H1 (cell line): ENCODE results near the gene OGFOD2. TPM values are rescaled to one million over a fixed set of nuclear protein-coding genes. Genes with fewer than 3 reads are reported as not detected.

Source experiments
- CTCF ChIA-PET: fragments of 300-600 bp; sonication (Branson Sonifier 250); formaldehyde crosslinking; loops from one replicate; lab custom pipeline; 2021; ENCODE audit not compliant: partially characterized antibody; lab: Charles Lee
- POLR2A ChIA-PET: fragments of 300-600 bp; sonication (Branson Sonifier 250); formaldehyde crosslinking; loops from one replicate; lab custom pipeline; 2021; ENCODE audit warnings: inconsistent platforms; ENCODE audit not compliant: partially characterized antibody; lab: Charles Lee
- DNase-seq, 2 experiments: peaks; one replicate each; pipeline versions ENCODE4 v3.0.0 to v3.0.0-alpha.2; 2010 to 2022; ENCODE audit warnings: low spot score in 2 of 2, low read depth in 1 of 2, mixed read lengths in 1 of 2
- FAIRE-seq: peaks from 2 replicates; lab custom pipeline; 2011; peaks lifted over from hg19 to GRCh38; lab: Jason Lieb, UNC
- H2AFZ ChIP-seq: 2 replicates; pipeline ENCODE4 v1.8.1; 2012; ENCODE audit warnings: low read length, inconsistent platforms
- H2AK5ac ChIP-seq: 2 replicates; pipeline ENCODE4 v1.6.1; 2013; ENCODE audit warnings: low read depth, low read length
- H2BK120ac ChIP-seq: replicated peaks from 2 replicates; pipeline ENCODE3; 2013; ENCODE audit warnings: low read depth, low read length, inconsistent platforms
- H2BK12ac ChIP-seq: 2 replicates; pipeline ENCODE4 v1.6.1; 2013; ENCODE audit warnings: low read depth, low read length
- H2BK15ac ChIP-seq: 2 replicates; pipeline ENCODE4 v1.6.1; 2013; ENCODE audit warnings: low read length
- H2BK20ac ChIP-seq: 2 replicates; pipeline ENCODE4 v1.6.1; 2013; ENCODE audit warnings: low read length
- H2BK5ac ChIP-seq: 2 replicates; pipeline ENCODE4 v1.6.1; 2013; ENCODE audit warnings: low read depth, low read length
- H3K14ac ChIP-seq: 2 replicates; pipeline ENCODE4 v1.6.1; 2013; ENCODE audit warnings: inconsistent platforms; ENCODE audit not compliant: insufficient read length
- H3K18ac ChIP-seq: 2 replicates; pipeline ENCODE4 v1.6.1; 2013; ENCODE audit warnings: low read length; ENCODE audit errors: extremely low read depth
- H3K23ac ChIP-seq: 2 replicates; pipeline ENCODE4 v1.6.1; 2013; ENCODE audit warnings: inconsistent platforms; ENCODE audit not compliant: insufficient read length
- H3K23me2 ChIP-seq: 2 replicates; pipeline ENCODE4 v1.6.1; 2013; ENCODE audit warnings: low read depth, low read length
- H3K27ac ChIP-seq: 2 replicates; pipeline ENCODE4 v1.6.1; 2011; ENCODE audit warnings: low read depth, low read length, inconsistent platforms
- H3K27me3 ChIP-seq, 4 experiments: replicated peaks in 1 of 4; 1 replicate in 1 of 4; 2 replicates in 3 of 4; pipeline versions ENCODE4 v1.6.1 to v1.8.1; 2011 to 2013; ENCODE audit warnings: low read length in 3 of 4, mild to moderate bottlenecking in 3 of 4, inconsistent platforms in 2 of 4, mixed read lengths in 2 of 4, moderate library complexity in 1 of 4; ENCODE audit not compliant: control insufficient read depth in 3 of 4, insufficient read depth in 3 of 4; ENCODE audit errors: extremely low read depth in 1 of 4
- H3K36me3 ChIP-seq, 4 experiments: 2 replicates each; pipeline versions ENCODE4 v1.6.1 to v1.8.1; 2011 to 2013; ENCODE audit warnings: mild to moderate bottlenecking in 4 of 4, low read length in 3 of 4, moderate library complexity in 2 of 4, control low read depth in 1 of 4, inconsistent platforms in 1 of 4; ENCODE audit not compliant: insufficient read depth in 4 of 4, control insufficient read depth in 2 of 4
- H3K4ac ChIP-seq: replicated peaks from 2 replicates; pipeline ENCODE3; 2013; ENCODE audit warnings: low read length, low read depth, mixed read lengths, inconsistent platforms; ENCODE audit not compliant: insufficient read length
- H3K4me1 ChIP-seq, 4 experiments: replicated peaks in 1 of 4; 1 replicate in 1 of 4; 2 replicates in 3 of 4; pipeline versions ENCODE4 v1.6.1 to v1.8.1; 2011 to 2013; ENCODE audit warnings: low read length in 3 of 4, inconsistent platforms in 2 of 4, mixed read lengths in 1 of 4; ENCODE audit not compliant: insufficient read depth in 4 of 4, control insufficient read depth in 3 of 4
- H3K4me2 ChIP-seq, 2 experiments: 2 replicates each; pipeline versions ENCODE4 v1.6.1 to v1.8.1; 2011 to 2013; ENCODE audit warnings: low read depth in 2 of 2, low read length in 2 of 2, control low read depth in 1 of 2, inconsistent platforms in 1 of 2, mild to moderate bottlenecking in 1 of 2; ENCODE audit not compliant: insufficient read depth in 1 of 2
- H3K4me3 ChIP-seq, 4 experiments: fragments of 200-600, 300-600 bp in 1 of 4; sonication (generic), shearing (Covaris generic), sonication (Bioruptor Twin) in 1 of 4; 2 replicates each; pipeline versions ENCODE4 v1.5.1 to v1.8.1; 2011 to 2016; ENCODE audit warnings: low read length in 4 of 4, low read depth in 3 of 4, control low read depth in 2 of 4, inconsistent platforms in 2 of 4, mild to moderate bottlenecking in 2 of 4, mixed read lengths in 1 of 4, moderate library complexity in 1 of 4; ENCODE audit not compliant: insufficient read depth in 2 of 4; ENCODE audit errors: extremely low read depth in 1 of 4
- H3K56ac ChIP-seq: replicated peaks from 2 replicates; pipeline ENCODE3; 2013; ENCODE audit warnings: low read depth, mild to moderate bottlenecking, mixed read lengths, low read length, inconsistent platforms; ENCODE audit not compliant: insufficient read length
- H3K79me1 ChIP-seq: 2 replicates; pipeline ENCODE4 v1.6.1; 2013; ENCODE audit warnings: low read depth, low read length, control low read depth
- H3K79me2 ChIP-seq, 2 experiments: 2 replicates each; pipeline versions ENCODE4 v1.6.1 to v1.8.1; 2012 to 2013; ENCODE audit warnings: low read length in 2 of 2, mild to moderate bottlenecking in 2 of 2, inconsistent platforms in 1 of 2; ENCODE audit not compliant: insufficient read depth in 2 of 2, control insufficient read depth in 1 of 2
- H3K9ac ChIP-seq, 4 experiments: replicated peaks in 1 of 4; 1 replicate in 1 of 4; 2 replicates in 3 of 4; pipeline versions ENCODE4 v1.6.1 to v1.8.1; 2011 to 2013; ENCODE audit warnings: low read depth in 3 of 4, low read length in 3 of 4, control low read depth in 2 of 4, mild to moderate bottlenecking in 2 of 4, moderate library complexity in 2 of 4, inconsistent platforms in 1 of 4; ENCODE audit errors: extremely low read depth in 1 of 4
- H3K9me3 ChIP-seq, 2 experiments: 2 replicates each; pipeline versions ENCODE4 v1.6.1 to v1.8.1; 2012 to 2013; ENCODE audit warnings: mild to moderate bottlenecking in 2 of 2, moderate library complexity in 2 of 2, control low read depth in 1 of 2, inconsistent platforms in 1 of 2, low read depth in 1 of 2, low read length in 1 of 2, mixed read lengths in 1 of 2; ENCODE audit not compliant: insufficient read depth in 2 of 2
- H4K20me1 ChIP-seq, 2 experiments: replicated peaks in 1 of 2; 2 replicates each; pipeline versions ENCODE3 to v1.8.1; 2011 to 2013; ENCODE audit warnings: inconsistent platforms in 2 of 2, low read length in 2 of 2, mild to moderate bottlenecking in 1 of 2; ENCODE audit not compliant: insufficient read depth in 2 of 2, control insufficient read depth in 1 of 2
- H4K5ac ChIP-seq: 2 replicates; pipeline ENCODE4 v1.6.1; 2013; ENCODE audit warnings: low read length, low read depth, mixed read lengths, inconsistent platforms; ENCODE audit not compliant: insufficient read length
- H4K8ac ChIP-seq: 2 replicates; pipeline ENCODE4 v1.8.0; 2013; ENCODE audit warnings: mild to moderate bottlenecking, moderate library complexity, low read length, inconsistent platforms; ENCODE audit not compliant: insufficient read depth; ENCODE audit errors: extremely low read depth
- H4K91ac ChIP-seq: replicated peaks from 2 replicates; pipeline ENCODE3; 2013; ENCODE audit warnings: low read length, mixed read lengths, inconsistent platforms; ENCODE audit not compliant: insufficient read length
- BRCA1 ChIP-seq: IDR thresholded peaks from 2 replicates; pipeline ENCODE4 v1.6.1; 2012; ENCODE audit warnings: low read depth, low read length, improper control_type of control experiment
- FOSL1 ChIP-seq: IDR thresholded peaks from 2 replicates; pipeline ENCODE4 v1.6.1; 2011; ENCODE audit warnings: mild to moderate bottlenecking, low read depth, low read length, moderate library complexity; ENCODE audit not compliant: insufficient read depth
- JUN ChIP-seq: IDR thresholded peaks from 2 replicates; pipeline ENCODE4 v1.6.1; 2011; ENCODE audit warnings: low read depth, mild to moderate bottlenecking, improper control_type of control experiment, low read length
- JUND ChIP-seq: IDR thresholded peaks from 2 replicates; pipeline ENCODE4 v1.6.1; 2011; ENCODE audit warnings: mild to moderate bottlenecking, improper control_type of control experiment, low read length
- PHF8 ChIP-seq: fragments of 200-600 bp; sonication (generic); conservative IDR thresholded peaks from 2 replicates; pipeline ENCODE4 v1.7.1; 2012; ENCODE audit warnings: low read depth, mild to moderate bottlenecking, inconsistent platforms, low read length, moderate library complexity
- POLR2AphosphoS5 ChIP-seq: IDR thresholded peaks from 2 replicates; pipeline ENCODE4 v1.6.1; 2011; ENCODE audit warnings: low read depth, low read length
- RFX5 ChIP-seq: IDR thresholded peaks from 2 replicates; pipeline ENCODE4 v1.6.1; 2011; ENCODE audit warnings: low read depth, low read length, improper control_type of control experiment, borderline replicate concordance
- SP1 ChIP-seq: IDR thresholded peaks from 2 replicates; pipeline ENCODE4 v1.6.1; 2011; ENCODE audit warnings: low read depth, low read length
- SP4 ChIP-seq: IDR thresholded peaks from 2 replicates; pipeline ENCODE4 v1.6.1; 2012; ENCODE audit warnings: low read length, inconsistent platforms
- TEAD4 ChIP-seq: IDR thresholded peaks from 2 replicates; pipeline ENCODE4 v1.6.1; 2012; ENCODE audit warnings: low read depth, low read length, inconsistent platforms, mixed read lengths
- WGBS, 2 experiments: shearing (Covaris generic) in 1 of 2; methylation state at CpG; one replicate each; pipeline versions ENCODE4 v1.1.6 to v1.1.7; 2013 to 2015; ENCODE audit warnings: low lambda C conversion rate in 2 of 2, mixed read lengths in 2 of 2, inconsistent platforms in 1 of 2, low coverage in 1 of 2, missing lambda C conversion rate in 1 of 2; ENCODE audit not compliant: insufficient replicate concordance in 2 of 2, insufficient coverage in 1 of 2, insufficient read length in 1 of 2; ENCODE audit errors: extremely low coverage in 1 of 2, missing lambda C conversion rate in 1 of 2; 5-methylcytosine and 5-hydroxymethylcytosine counted together
- polyA plus RNA-seq, 7 experiments: library from polyadenylated mRNA; depleted of rRNA in 3 of 7; stranded (reverse) in 5 of 7; unstranded in 2 of 7; fragments of >200 nt in 5 of 7; fragments of 200-250 nt in 2 of 7; gene quantifications; 1 replicate in 5 of 7; 2 replicates in 1 of 7; 4 replicates in 1 of 7; pipeline versions ENCODE4 v1.2.1 to v1.2.3, GENCODE V29; 2011 to 2013; ENCODE audit warnings: missing spikeins in 2 of 7, mixed read lengths in 2 of 7
- total RNA-seq: library from RNA; stranded (reverse); fragmentation: NEBNext Ultra II Directional; extraction: Animal tissue kit (Norgen Biotek cat#: 25700); gene quantifications from 2 replicates; pipeline ENCODE4 v1.2.1, GENCODE V29; 2021
- TF ChIP-seq, protein P1 (sequence below): IDR thresholded peaks from 2 replicates; pipeline ENCODE4 v1.6.1; 2011; ENCODE audit warnings: low read length, improper control_type of control experiment
- TF ChIP-seq, protein P2 (sequence below): IDR thresholded peaks from 2 replicates; pipeline ENCODE4 v1.6.1; 2012; ENCODE audit warnings: inconsistent platforms

The OGFOD2 gene
- total and polyA plus RNA-seq, 2 of the 8 experiments (the other 6 are each of a cell fraction or from before 2014, with no cell fraction given), result 17.3 to 20.3 TPM

DNA sequence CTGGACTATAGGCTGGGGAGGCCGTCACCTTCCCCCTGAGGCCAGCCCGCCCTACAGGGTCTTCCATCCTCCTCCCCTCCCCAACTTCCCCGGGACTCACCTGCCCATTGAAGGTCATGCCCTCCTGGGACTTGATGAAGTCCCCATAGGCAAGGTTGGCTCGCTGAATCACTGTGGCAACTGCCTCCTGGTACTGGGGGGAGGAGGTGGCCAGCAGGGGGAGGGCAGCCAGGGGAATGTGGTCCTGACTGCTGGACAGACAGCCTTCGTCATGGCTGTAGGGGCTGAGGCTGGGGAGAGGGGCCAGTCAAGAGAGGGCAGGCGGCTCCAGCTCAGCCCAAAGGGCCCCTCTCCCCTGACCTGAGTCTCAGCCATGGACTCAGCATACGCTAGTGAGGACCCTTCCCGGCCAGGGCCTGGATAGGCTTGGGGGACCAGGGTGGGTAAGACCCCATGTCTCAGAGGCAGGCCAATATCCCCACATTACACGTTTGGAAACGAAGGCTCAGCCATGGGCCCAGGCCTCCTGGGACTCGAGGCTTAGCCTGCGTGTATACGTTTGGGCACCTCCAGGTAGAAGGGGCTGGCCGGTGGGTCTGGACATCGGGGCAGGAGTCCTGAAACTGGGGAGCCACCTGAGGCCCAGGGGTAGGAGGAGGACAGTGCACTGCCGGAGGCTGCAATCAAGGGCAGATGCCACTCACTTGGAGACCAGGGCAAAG lies 21.7 kb downstream of the OGFOD2 start:
- 94% methylated on average over 16 of the region's 16 CpGs; no CpG with 5 or more reads in 1 of the 2 experiments for WGBS, 2 experiments
- H3K4ac ChIP-seq, result no peak overlapping the region
- H3K14ac ChIP-seq, result no peak overlapping the region
- no peak overlapping the region for H3K56ac ChIP-seq
- no peak overlapping the region for H3K4me2 ChIP-seq
- no peaks in the 10 kb centered on the region for H3K23me2 ChIP-seq
- no peak overlapping the region for H4K91ac ChIP-seq
- H2AFZ ChIP-seq, result no peak overlapping the region
- H4K8ac ChIP-seq, result peak overlapping the region; percentile 57; the same call in 1 of the 2 replicates
- H2BK20ac ChIP-seq, result no peak overlapping the region
- H3K27ac ChIP-seq, result no peak overlapping the region
- no peaks in the 10 kb centered on the region for H3K36me3 ChIP-seq
- H4K5ac ChIP-seq, result no peak overlapping the region
- H3K18ac ChIP-seq, result no peak overlapping the region
- no peaks in the 10 kb centered on the region; a peak in 2 of 7 replicates for H3K4me1 ChIP-seq
- no peak overlapping the region for H2BK12ac ChIP-seq
- no peak overlapping the region for H2AK5ac ChIP-seq
- DNase-seq (no peak), FAIRE-seq (no peak)
- H3K4me3 ChIP-seq, result no peak overlapping the region
- no peaks in the 10 kb centered on the region for H3K27me3 ChIP-seq
- no peaks in the 10 kb centered on the region for H3K79me2 ChIP-seq
- H2BK120ac ChIP-seq, result no peak overlapping the region
- peak overlapping the region; percentile 8; the same call in 1 of the 2 replicates for H2BK5ac ChIP-seq
- H3K23ac ChIP-seq, result no peak overlapping the region
- H3K9me3 ChIP-seq, result no peaks in the 10 kb centered on the region
- POLR2A ChIA-PET, result interaction anchor here (3.5 kb wide), 1 partner anchor 13 kb away, joined by 15 read pairs; no protein-coding TSS in a partner anchor
- H3K79me1 ChIP-seq, result no peaks in the 10 kb centered on the region
- H2BK15ac ChIP-seq, result no peak overlapping the region
- CTCF ChIA-PET, result interaction anchor here (0.8 to 2.1 kb wide), 6 partner anchors 7 to 241 kb away, joined by 3 to 5 read pairs (median 4); no protein-coding TSS in a partner anchor
- H4K20me1 ChIP-seq, result no peaks in the 10 kb centered on the region
- no peak overlapping the region for H3K9ac ChIP-seq
- TF ChIP-seq RFX5 (no peak), BRCA1 (no peak), POLR2AphosphoS5 (no peak), SP1 (no peak), PHF8 (no peak), SP4 (no peak), TEAD4 (no peak), JUN (no peak), FOSL1 (no peak), JUND (no peak)
- TF ChIP-seq, protein P1, sequence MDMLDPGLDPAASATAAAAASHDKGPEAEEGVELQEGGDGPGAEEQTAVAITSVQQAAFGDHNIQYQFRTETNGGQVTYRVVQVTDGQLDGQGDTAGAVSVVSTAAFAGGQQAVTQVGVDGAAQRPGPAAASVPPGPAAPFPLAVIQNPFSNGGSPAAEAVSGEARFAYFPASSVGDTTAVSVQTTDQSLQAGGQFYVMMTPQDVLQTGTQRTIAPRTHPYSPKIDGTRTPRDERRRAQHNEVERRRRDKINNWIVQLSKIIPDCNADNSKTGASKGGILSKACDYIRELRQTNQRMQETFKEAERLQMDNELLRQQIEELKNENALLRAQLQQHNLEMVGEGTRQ, result no peak
- TF ChIP-seq, protein P2, sequence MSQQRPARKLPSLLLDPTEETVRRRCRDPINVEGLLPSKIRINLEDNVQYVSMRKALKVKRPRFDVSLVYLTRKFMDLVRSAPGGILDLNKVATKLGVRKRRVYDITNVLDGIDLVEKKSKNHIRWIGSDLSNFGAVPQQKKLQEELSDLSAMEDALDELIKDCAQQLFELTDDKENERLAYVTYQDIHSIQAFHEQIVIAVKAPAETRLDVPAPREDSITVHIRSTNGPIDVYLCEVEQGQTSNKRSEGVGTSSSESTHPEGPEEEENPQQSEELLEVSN, result no peak
